Mesothelial cell of epicardium (in vitro differentiated cells): ENCODE measurements around the gene ZNF532. TPM values are rescaled to one million over a fixed set of nuclear protein-coding genes. Genes with fewer than 3 reads are reported as not detected.

Experiments used
- DNase-seq, 2 experiments: peaks; one replicate each; pipeline ENCODE4 v3.0.0; 2021; ENCODE audit warnings: low spot score in 2 of 2; ENCODE audit not compliant: unreplicated experiment in 2 of 2
- H3K27ac Mint-ChIP-seq: 2 replicates; pipeline ENCODE4 v1.8.0; 2021; ENCODE audit warnings: mixed read lengths
- H3K27me3 Mint-ChIP-seq: 2 replicates; pipeline ENCODE4 v1.8.0; 2021; ENCODE audit warnings: low read depth, mixed read lengths
- H3K36me3 Mint-ChIP-seq: 2 replicates; pipeline ENCODE4 v1.8.0; 2021; ENCODE audit warnings: mixed read lengths
- H3K4me1 Mint-ChIP-seq: 2 replicates; pipeline ENCODE4 v1.8.0; 2021; ENCODE audit warnings: mixed read lengths
- H3K4me3 Mint-ChIP-seq: 2 replicates; pipeline ENCODE4 v1.8.0; 2021; ENCODE audit warnings: mild to moderate bottlenecking, moderate library complexity, mixed read lengths
- H3K9me3 Mint-ChIP-seq: 2 replicates; pipeline ENCODE4 v1.8.0; 2021; ENCODE audit warnings: mixed read lengths
- CTCF ChIP-seq: fragments of 200-600 bp; sonication (generic); IDR thresholded peaks from one replicate; pipeline ENCODE4 v1.5.0; 2021; ENCODE audit warnings: antibody characterized with exemption; ENCODE audit not compliant: unreplicated experiment
- total RNA-seq: library from RNA; stranded (reverse); gene quantifications from 3 replicates; pipeline ENCODE4 v1.2.1, GENCODE V29; 2021

ZNF532 gene
- total RNA-seq, 1 donor from 2014 or later = 188 TPM

GRCh38 chr18:58863539-58864145, 1.0 kb upstream of the ZNF532 start:
- no peak for TF ChIP-seq CTCF
- Mint-ChIP-seq H3K4me1 (peaks cover 82% of the 10 kb centered on the region), H3K9me3 (no peaks in the 10 kb centered on the region), H3K4me3 (peak overlapping the region; percentile 68), H3K36me3 (peaks cover 10% of the 10 kb centered on the region), H3K27me3 (no peaks in the 10 kb centered on the region), H3K27ac (peak overlapping the region; percentile 99)
- DNase-seq = peak in 1 of 2 experiments; percentile 62

- DNase-seq = no peak
- Mint-ChIP-seq H3K4me3 (peak overlapping the region; percentile 68), H3K4me1 (peaks cover 76% of the 10 kb centered on the region), H3K9me3 (no peaks in the 10 kb centered on the region), H3K27ac (peak overlapping the region; percentile 99), H3K27me3 (no peaks in the 10 kb centered on the region), H3K36me3 (peaks cover 14% of the 10 kb centered on the region)
- TF ChIP-seq CTCF = no peak
Measured at GRCh38 chr18:58865033-58865590, 435 bp downstream of the ZNF532 start.

GRCh38 chr18:58865701-58866065, 1.0 kb downstream of the ZNF532 start:
- Mint-ChIP-seq H3K9me3 (no peaks in the 10 kb centered on the region), H3K36me3 (peaks cover 19% of the 10 kb centered on the region)

GRCh38 chr18:58866066-58866772, 1.5 kb downstream of the ZNF532 start:
- DNase-seq = no peak
- Mint-ChIP-seq H3K27me3 (no peaks in the 10 kb centered on the region), H3K27ac (peak overlapping the region; percentile 99), H3K4me1 (peaks cover 76% of the 10 kb centered on the region), H3K36me3 (peaks cover 22% of the 10 kb centered on the region), H3K4me3 (peak overlapping the region; percentile 68), H3K9me3 (no peaks in the 10 kb centered on the region)
- no peak for TF ChIP-seq CTCF

More at GRCh38 chr18:58865701-58866065, 1.0 kb downstream of the ZNF532 start:
- peak overlapping the region; percentile 99 for H3K27ac Mint-ChIP-seq
- H3K4me1 Mint-ChIP-seq = peaks cover 76% of the 10 kb centered on the region
- no peaks in the 10 kb centered on the region for H3K27me3 Mint-ChIP-seq
- H3K4me3 Mint-ChIP-seq = peak overlapping the region; percentile 68
- no peak for DNase-seq
- no peak for TF ChIP-seq CTCF

- Mint-ChIP-seq H3K36me3 (peaks cover 23% of the 10 kb centered on the region), H3K27me3 (no peaks in the 10 kb centered on the region), H3K27ac (peak overlapping the region; percentile 99), H3K4me3 (peak overlapping the region; percentile 68), H3K9me3 (no peaks in the 10 kb centered on the region), H3K4me1 (peaks cover 75% of the 10 kb centered on the region)
- TF ChIP-seq CTCF = no peak
- DNase-seq = no peak
Measured at GRCh38 chr18:58866773-58867150, 2.1 kb downstream of the ZNF532 start.
